ENCODE results near the gene LEAP2. TPM values are rescaled to one million over a fixed set of nuclear protein-coding genes. Genes with fewer than 3 reads are reported as not detected.

The LEAP2 gene
- total and polyA plus RNA-seq, 2 donors: 3.0 to 5.6 TPM

DNA sequence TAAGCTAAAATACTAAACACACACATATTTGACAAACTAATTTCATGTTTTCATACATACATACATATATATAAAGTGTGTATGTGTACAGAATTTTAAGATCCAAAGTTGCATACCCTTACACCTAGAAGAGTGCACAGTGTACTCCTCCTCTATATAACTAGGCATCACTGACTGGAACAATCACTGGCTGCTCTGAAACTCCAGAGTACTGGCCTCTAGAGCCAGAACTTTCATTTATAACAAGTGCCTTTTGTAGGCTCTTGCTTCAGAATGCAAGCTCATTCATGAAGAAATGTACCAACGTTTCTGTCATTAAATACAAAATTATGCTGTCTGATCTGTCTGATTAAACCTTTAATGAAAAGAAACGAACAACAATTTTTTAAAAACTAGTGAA is 4.0 kb downstream of the LEAP2 start:
- Histone ChIP-seq H3K4me1 (ENCODE audit: insufficient read depth) (no peaks in the 10 kb centered on the region), H3K36me3 (ENCODE audit: insufficient read depth) (no peaks in the 10 kb centered on the region), H3K27ac (ENCODE audit: low read depth) (no peak overlapping the region), H3K4me3 (ENCODE audit: low read depth, low read length) (no peak overlapping the region)
- no peak for DNase-seq (ENCODE audit: extremely low spot score)
- 75% methylated on average over 2 of the region's 2 CpGs for WGBS

DNA sequence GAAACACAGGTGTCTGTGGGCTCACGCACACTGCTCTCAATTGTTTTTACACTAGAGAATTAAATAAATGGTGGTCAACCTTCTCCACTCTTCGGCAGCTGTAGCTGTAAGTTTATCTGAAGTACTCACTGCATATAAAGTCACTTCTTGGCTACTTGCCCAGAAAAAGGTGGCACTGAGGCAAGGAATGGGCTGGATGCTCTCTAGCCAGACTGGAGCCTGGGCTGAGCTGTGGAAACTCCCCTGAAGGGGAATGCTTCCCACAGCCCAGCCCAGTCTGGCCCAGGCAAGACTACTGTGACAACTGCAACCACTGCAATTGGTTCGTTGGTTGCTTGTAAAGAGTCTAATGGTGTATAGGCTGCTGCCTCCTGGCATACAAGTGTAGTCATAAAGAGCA is 4.5 kb downstream of the LEAP2 start:
- H3K36me3 ChIP-seq (ENCODE audit: insufficient read depth): no peaks in the 10 kb centered on the region
- DNase-seq (ENCODE audit: extremely low spot score): no peak
- H3K27ac ChIP-seq (ENCODE audit: low read depth): no peak overlapping the region
- 47% methylated on average over 3 of the region's 3 CpGs for WGBS
- no peaks in the 10 kb centered on the region for H3K4me1 ChIP-seq (ENCODE audit: insufficient read depth)
- no peak overlapping the region for H3K4me3 ChIP-seq (ENCODE audit: low read depth, low read length)

DNA sequence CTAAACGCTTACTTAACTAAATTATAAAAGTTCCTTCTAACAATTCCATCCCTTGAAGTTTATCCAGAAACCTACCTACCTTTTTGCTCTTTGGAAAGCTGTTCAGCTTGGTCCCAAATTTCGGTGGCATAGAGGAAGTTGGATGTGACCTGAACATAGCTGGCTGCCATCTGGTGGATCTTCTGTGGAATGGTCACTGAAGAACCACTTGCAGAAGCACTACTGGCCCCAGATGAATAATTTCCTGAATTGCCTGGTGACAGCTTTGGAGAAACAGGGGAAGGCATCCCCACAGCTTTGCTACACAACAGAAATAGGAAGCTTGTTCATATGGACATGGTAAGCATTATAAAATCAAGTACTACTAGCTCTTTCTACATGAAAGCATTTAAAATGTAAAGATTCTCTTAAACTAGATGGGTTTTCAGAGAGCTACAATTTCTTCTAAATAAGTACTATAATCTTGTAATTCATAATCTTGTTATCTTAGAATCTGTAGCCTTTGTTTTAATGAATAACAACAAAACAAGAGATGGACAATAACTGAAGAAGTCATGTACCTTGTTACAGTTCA is 9.9 kb downstream of the LEAP2 start:
- DNase-seq (ENCODE audit: extremely low spot score): no peak
- Histone ChIP-seq H3K36me3 (ENCODE audit: insufficient read depth) (peaks cover 4% of the 10 kb centered on the region), H3K4me1 (ENCODE audit: insufficient read depth) (no peaks in the 10 kb centered on the region), H3K27ac (ENCODE audit: low read depth) (no peak overlapping the region), H3K4me3 (ENCODE audit: low read depth, low read length) (no peak overlapping the region)
- WGBS: 33% methylated on average over 2 of the region's 2 CpGs

DNA sequence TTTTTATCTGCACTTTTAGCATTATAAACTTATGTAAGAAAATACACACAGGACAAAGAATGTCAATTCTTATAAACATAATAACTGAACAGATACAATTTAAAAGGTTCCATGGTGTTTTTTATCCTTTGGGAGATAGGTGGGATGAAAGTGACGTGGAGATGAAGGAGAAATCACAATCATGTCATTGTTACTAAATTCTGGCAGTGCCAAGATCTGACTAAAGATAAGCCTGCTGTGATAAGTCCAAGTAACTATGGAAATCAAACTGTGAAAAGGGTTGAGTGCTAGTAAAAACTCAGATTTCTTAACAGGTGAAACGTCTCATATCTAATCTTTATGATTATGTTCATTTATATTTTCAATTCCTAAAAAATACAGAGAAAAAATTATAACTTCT is 11.1 kb downstream of the LEAP2 start:
- no peak overlapping the region for H3K4me3 ChIP-seq (ENCODE audit: low read depth, low read length)
- H3K27ac ChIP-seq (ENCODE audit: low read depth): no peak overlapping the region
- H3K4me1 ChIP-seq (ENCODE audit: insufficient read depth): no peaks in the 10 kb centered on the region
- no peak for DNase-seq (ENCODE audit: extremely low spot score)
- peaks cover 4% of the 10 kb centered on the region for H3K36me3 ChIP-seq (ENCODE audit: insufficient read depth)
- 57% methylated on average over 2 of the region's 2 CpGs for WGBS

DNA sequence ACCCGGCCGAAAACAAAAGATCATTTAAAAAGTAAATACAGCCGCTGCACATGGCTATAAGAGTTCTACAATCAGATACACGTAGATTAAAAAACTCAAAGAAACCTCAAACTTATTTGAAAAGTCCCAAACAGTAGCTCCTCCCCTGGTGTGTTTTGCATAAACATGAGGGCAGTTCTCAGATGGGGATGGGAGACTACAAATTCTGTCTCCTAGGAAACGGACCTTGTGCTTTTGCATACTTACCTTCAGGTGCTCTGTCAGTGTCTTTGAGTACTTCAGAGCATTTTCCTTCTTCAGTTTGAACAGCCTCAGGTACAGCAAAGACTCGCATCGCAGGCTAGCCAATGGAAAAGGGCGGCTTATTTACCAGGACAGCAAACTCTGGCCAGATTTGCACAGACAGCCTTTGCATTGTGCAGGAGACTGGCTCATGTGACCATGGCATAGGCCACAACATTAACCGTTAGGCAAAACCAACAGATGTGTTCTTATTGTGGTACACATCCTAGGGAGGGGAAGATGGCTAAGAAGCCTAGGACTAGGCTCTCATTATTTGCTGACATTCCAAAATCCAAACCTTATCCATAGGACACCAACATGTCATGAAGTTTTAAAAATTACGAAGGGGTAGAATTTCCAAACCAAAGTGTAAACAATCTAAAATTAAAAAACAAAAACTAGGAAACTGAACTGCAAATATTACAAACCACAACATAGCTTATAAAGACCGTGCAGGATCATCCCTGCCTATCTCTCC is 12.8 kb downstream of the LEAP2 start:
- DNase-seq (ENCODE audit: extremely low spot score): no peak
- 90% methylated on average over 11 of the region's 11 CpGs for WGBS
- Histone ChIP-seq H3K4me3 (ENCODE audit: low read depth, low read length) (no peak overlapping the region), H3K36me3 (ENCODE audit: insufficient read depth) (peaks cover 11% of the 10 kb centered on the region), H3K4me1 (ENCODE audit: insufficient read depth) (no peaks in the 10 kb centered on the region), H3K27ac (ENCODE audit: low read depth) (no peak overlapping the region)

DNA sequence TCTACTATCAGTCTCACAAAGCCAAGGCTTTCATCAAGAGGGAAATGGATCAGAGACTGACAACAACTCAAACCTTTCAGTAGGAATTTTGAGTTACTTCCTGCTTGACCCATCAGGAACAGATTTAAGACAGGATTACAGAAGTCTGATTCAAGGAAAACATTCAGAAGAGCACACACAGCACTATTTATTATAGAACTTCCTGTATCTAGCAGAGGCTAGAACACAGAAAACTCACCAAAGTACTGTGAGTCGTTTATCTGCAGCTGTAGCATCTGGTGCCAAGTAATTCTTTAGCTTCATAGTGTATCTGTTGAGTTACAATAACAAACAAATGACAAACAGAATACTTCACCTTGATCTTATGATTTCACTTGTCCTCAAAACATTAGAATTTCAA is 13.8 kb downstream of the LEAP2 start:
- H3K4me3 ChIP-seq (ENCODE audit: low read depth, low read length): no peak overlapping the region
- H3K36me3 ChIP-seq (ENCODE audit: insufficient read depth): peaks cover 11% of the 10 kb centered on the region
- DNase-seq (ENCODE audit: extremely low spot score): no peak
- no peak overlapping the region for H3K27ac ChIP-seq (ENCODE audit: low read depth)
- 15% methylated on average over 1 of the region's 1 CpG for WGBS
- no peaks in the 10 kb centered on the region for H3K4me1 ChIP-seq (ENCODE audit: insufficient read depth)

DNA sequence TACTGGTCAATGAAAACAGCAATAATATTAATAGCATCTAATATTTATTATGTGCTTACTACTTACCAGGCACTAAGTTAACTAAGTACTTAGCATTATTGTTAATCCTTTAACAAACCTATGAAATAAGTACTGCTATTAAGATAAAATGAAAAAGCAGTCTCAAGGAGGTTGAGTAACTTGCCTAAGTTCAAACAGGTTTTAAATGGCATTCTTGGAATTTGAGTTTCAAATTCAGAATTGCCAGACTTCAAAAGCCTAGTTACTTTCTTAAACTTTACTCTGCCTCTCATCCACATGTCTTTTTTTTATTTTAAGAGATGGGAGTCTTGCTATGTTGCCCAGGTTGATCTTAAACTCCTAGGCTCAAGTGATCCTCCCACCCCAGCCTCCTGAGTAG is 16.0 kb downstream of the LEAP2 start:
- Histone ChIP-seq H3K36me3 (ENCODE audit: insufficient read depth) (peaks cover 11% of the 10 kb centered on the region), H3K4me1 (ENCODE audit: insufficient read depth) (no peaks in the 10 kb centered on the region), H3K4me3 (ENCODE audit: low read depth, low read length) (no peak overlapping the region), H3K27ac (ENCODE audit: low read depth) (no peak overlapping the region)
- DNase-seq (ENCODE audit: extremely low spot score): no peak

DNA sequence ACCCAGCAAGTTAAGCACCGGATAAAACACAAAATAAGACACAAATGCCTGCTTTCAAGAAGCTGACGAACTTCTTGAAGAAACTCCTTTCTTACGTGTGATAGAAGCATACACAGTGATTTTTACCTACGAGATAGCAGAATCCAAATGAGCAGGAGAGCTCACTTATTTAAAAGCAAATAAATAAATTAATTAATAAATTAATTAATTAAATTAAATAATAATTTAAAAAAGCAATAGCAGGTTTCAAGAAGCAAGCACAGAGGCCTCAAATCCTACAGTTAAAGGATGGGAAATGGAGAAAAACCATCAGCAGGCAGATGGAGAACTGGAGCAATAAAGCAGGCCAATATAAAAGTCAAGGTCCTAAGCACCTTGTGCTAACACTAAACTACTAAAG is 17.3 kb downstream of the LEAP2 start:
- no peak for DNase-seq (ENCODE audit: extremely low spot score)
- Histone ChIP-seq H3K4me1 (ENCODE audit: insufficient read depth) (no peaks in the 10 kb centered on the region), H3K4me3 (ENCODE audit: low read depth, low read length) (no peak overlapping the region), H3K27ac (ENCODE audit: low read depth) (no peak overlapping the region), H3K36me3 (ENCODE audit: insufficient read depth) (peaks cover 11% of the 10 kb centered on the region)
- WGBS: 95% methylated on average over 4 of the region's 4 CpGs

DNA sequence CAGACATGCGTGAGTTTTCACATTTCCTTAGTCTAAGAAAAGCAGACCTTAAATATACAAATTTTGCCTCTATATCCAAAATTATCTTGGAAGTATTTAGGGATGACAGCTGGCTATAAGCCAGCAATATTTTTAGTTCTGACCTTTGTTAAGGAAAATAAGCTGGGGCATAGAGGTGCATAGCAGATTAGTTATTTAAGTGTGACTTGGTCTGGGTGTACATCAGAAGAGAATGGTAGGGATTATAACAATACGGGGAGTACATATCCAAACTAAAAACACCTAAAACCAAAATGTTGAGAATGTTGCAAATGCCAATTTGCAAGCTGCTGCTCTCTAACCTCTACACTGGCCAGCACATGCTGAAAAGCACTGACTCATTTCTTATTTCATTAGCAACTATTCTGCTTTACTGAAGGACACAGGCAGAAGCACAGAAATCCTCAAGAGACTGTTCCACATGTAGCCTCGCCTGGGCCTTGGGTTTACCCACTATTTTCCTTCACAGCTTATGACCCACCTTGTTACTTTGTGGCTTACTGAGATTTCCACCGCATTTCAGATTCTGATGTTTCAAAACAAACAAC is 22.3 kb downstream of the LEAP2 start:
- no peaks in the 10 kb centered on the region for H3K4me1 ChIP-seq (ENCODE audit: insufficient read depth)
- DNase-seq (ENCODE audit: extremely low spot score): no peak
- peaks cover 2% of the 10 kb centered on the region for H3K36me3 ChIP-seq (ENCODE audit: insufficient read depth)
- H3K27ac ChIP-seq (ENCODE audit: low read depth): no peak overlapping the region
- no peak overlapping the region for H3K4me3 ChIP-seq (ENCODE audit: low read depth, low read length)
- WGBS: 86% methylated on average over 4 of the region's 4 CpGs

DNA sequence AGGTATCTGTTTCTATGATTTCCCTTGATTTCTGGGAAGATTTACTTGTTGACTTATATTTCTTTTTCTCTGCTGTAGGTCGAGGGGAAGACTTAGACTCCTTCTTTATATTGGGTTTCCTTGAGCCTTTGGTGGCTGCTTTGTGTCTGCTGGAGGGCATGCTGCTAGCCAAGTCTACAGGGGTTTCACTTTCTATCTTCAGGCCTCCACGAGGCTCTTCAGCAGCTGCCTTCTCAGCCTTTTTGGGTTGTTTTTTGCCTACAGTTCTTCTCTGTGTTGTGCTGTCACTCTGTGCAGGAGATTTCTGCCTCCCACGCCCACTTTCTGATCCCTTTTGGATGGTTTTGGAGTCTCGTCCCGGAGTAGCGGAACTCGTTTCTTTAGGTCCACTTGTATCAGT is 23.2 kb downstream of the LEAP2 start:
- no peak overlapping the region for H3K27ac ChIP-seq (ENCODE audit: low read depth)
- H3K36me3 ChIP-seq (ENCODE audit: insufficient read depth): peaks cover 2% of the 10 kb centered on the region
- DNase-seq (ENCODE audit: extremely low spot score): no peak
- no peaks in the 10 kb centered on the region for H3K4me1 ChIP-seq (ENCODE audit: insufficient read depth)
- 92% methylated on average over 7 of the region's 7 CpGs for WGBS
- no peak overlapping the region for H3K4me3 ChIP-seq (ENCODE audit: low read depth, low read length)

DNA sequence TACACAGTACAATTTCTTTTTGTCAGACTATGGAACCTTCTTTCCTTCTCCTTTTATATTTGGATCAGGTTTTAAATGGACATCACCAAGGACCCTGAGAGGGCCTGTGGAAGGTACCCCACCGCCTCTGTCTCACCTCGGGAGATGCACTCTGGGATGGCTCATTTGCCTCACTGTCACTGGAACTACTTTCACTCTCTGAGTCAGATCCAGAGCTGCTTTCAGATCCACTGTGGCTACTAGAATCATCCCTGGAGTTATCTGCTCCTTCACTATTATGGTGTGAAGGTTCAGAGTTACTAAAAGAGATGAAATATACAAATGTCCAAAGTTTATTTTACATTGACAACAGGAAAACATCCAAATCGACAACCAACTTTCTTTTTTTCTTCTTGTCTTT is 24.6 kb downstream of the LEAP2 start:
- DNase-seq (ENCODE audit: extremely low spot score): no peak
- H3K4me3 ChIP-seq (ENCODE audit: low read depth, low read length): no peak overlapping the region
- H3K4me1 ChIP-seq (ENCODE audit: insufficient read depth): no peaks in the 10 kb centered on the region
- H3K27ac ChIP-seq (ENCODE audit: low read depth): no peak overlapping the region
- 74% methylated on average over 3 of the region's 3 CpGs for WGBS
- no peaks in the 10 kb centered on the region for H3K36me3 ChIP-seq (ENCODE audit: insufficient read depth)

DNA sequence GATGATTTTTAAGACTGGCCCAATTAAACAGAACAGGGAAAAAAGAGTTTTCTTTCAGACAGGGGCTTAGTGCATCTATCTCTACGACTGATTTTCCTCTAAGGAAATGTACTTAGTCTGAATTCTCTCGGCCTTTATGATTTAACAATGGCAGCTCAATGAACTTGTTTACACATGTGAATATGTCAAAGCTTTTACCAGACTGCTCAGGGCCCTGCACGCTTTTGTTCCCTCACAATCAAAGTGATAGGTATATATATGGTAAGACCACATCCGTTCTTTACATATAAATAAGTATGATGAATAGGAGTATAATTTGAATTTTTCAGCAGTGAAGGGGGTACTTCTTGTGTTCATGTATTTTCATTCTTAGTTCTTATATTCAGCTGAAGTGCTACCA is 27.6 kb downstream of the LEAP2 start:
- H3K27ac ChIP-seq (ENCODE audit: low read depth): no peak overlapping the region
- WGBS: 87% methylated on average over 4 of the region's 4 CpGs
- H3K36me3 ChIP-seq (ENCODE audit: insufficient read depth): no peaks in the 10 kb centered on the region
- H3K4me3 ChIP-seq (ENCODE audit: low read depth, low read length): no peak overlapping the region
- H3K4me1 ChIP-seq (ENCODE audit: insufficient read depth): no peaks in the 10 kb centered on the region
- no peak for DNase-seq (ENCODE audit: extremely low spot score)

DNA sequence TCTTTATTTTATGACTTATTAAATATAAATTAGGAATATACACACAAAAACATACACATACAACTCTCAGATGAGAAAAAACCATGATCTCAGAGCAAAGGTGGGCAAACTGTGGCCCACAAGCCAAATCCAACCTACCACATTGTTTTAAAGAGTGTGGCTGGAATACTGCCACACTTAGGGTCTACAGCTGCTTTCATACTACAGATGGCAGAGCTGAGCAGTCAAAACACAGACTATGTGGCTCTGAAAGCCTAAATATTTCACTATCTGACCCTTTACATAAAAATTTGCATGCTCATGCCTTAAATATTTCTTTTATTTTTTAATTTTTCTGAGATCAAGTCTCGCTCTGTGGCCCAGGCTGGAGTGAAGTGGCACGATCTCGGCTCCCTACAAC is 28.3 kb downstream of the LEAP2 start:
- H3K27ac ChIP-seq (ENCODE audit: low read depth): no peak overlapping the region
- DNase-seq (ENCODE audit: extremely low spot score): no peak
- WGBS: 98% methylated on average over 3 of the region's 3 CpGs

DNA sequence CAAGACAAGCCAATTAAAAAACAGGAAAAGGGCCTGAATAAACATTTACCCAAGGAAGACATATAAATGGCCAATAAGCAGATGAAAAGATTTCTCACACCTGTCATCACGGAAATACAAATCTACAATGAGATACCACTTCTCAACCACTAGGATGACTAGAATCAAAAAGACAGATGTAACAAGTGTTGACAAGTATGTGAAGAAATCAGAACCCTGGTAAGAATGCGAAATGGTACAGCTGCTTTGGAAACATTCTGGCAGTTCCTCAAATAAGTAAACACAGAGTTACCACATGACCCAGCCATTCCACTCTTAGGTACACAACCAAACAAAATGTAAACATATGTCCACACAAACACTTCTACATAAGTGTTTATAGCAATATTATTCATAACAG is 32.5 kb downstream of the LEAP2 start:
- WGBS: 67% methylated on average over 2 of the region's 2 CpGs
- H3K4me1 ChIP-seq (ENCODE audit: insufficient read depth): no peaks in the 10 kb centered on the region
- H3K27ac ChIP-seq (ENCODE audit: low read depth): no peak overlapping the region
- no peak for DNase-seq (ENCODE audit: extremely low spot score)
- H3K36me3 ChIP-seq (ENCODE audit: insufficient read depth): no peaks in the 10 kb centered on the region
- no peak overlapping the region for H3K4me3 ChIP-seq (ENCODE audit: low read depth, low read length)

More for the DNA sequence above, 28.3 kb downstream of the LEAP2 start:
- Histone ChIP-seq H3K36me3 (ENCODE audit: insufficient read depth) (no peaks in the 10 kb centered on the region), H3K4me1 (ENCODE audit: insufficient read depth) (no peaks in the 10 kb centered on the region), H3K4me3 (ENCODE audit: low read depth, low read length) (no peak overlapping the region)

Measured in urinary bladder (tissue), 4 donors.